Activated CD4-positive, alpha-beta memory T cell treated with anti-CD3 and anti-CD28 coated beads, Interleukin-2, amount 10 ng/mL, durations not matched to agents 7 days and 5 days (primary cell): Measurements from ENCODE around the gene CCL1. TPM values are rescaled to one million over a fixed set of nuclear protein-coding genes. Genes with fewer than 3 reads are reported as not detected.

Source experiments
- CTCF ChIA-PET: fragments of 350-600 bp; sonication (Branson Sonifier 250); formaldehyde crosslinking; loops from one replicate; lab custom pipeline; 2021; ENCODE audit warnings: antibody characterized with exemption, inconsistent platforms; lab: Charles Lee
- POLR2A ChIA-PET: fragments of 350-600 bp; sonication (Branson Sonifier 250); formaldehyde crosslinking; loops from one replicate; lab custom pipeline; 2021; ENCODE audit warnings: antibody characterized with exemption; lab: Charles Lee
- DNase-seq: peaks from one replicate; pipeline ENCODE4 v3.0.0-alpha.2; 2020
- H3K27ac Mint-ChIP-seq: one replicate; pipeline ENCODE4 v1.8.0; 2021; ENCODE audit warnings: mild to moderate bottlenecking, mixed read lengths
- H3K27me3 Mint-ChIP-seq: one replicate; pipeline ENCODE4 v1.8.0; 2021; ENCODE audit warnings: mixed read lengths
- H3K36me3 Mint-ChIP-seq: one replicate; pipeline ENCODE4 v1.8.0; 2021; ENCODE audit warnings: low read depth, mixed read lengths
- H3K4me1 Mint-ChIP-seq: one replicate; pipeline ENCODE4 v1.8.0; 2021; ENCODE audit warnings: mixed read lengths
- H3K4me3 Mint-ChIP-seq: one replicate; pipeline ENCODE4 v1.8.0; 2021; ENCODE audit warnings: mild to moderate bottlenecking, mixed read lengths
- H3K9me3 Mint-ChIP-seq: one replicate; pipeline ENCODE4 v1.8.0; 2021; ENCODE audit warnings: mixed read lengths
- total RNA-seq, 2 experiments: library from RNA; stranded (reverse); gene quantifications; one replicate each; pipeline ENCODE4 v1.2.3, GENCODE V29; 2021

Gene CCL1
- total RNA-seq, 2 experiments from 2014 or later, result 4.8 to 6.8 TPM

- Mint-ChIP-seq H3K36me3 (no peaks in the 10 kb centered on the region), H3K27ac (no peak overlapping the region), H3K9me3 (no peaks in the 10 kb centered on the region), H3K4me1 (peaks cover 7% of the 10 kb centered on the region), H3K4me3 (no peak overlapping the region), H3K27me3 (peaks cover 42% of the 10 kb centered on the region)
- ChIA-PET POLR2A (no interaction called here), CTCF (no interaction called here)
- no peak for DNase-seq
These were observed 51.7 kb downstream of the CCL1 start for GRCh38 chr17:34311291-34311690.

Other genes with a start within 250 kb of the CCL1 start
- gene CCL2, start 107.9 kb downstream of the CCL1 start, total RNA-seq, result not detected
- not detected for gene CCL7, start 93.0 kb downstream of the CCL1 start, total RNA-seq
- not detected for gene CCL11, start 77.5 kb downstream of the CCL1 start, total RNA-seq
- gene CCL8, start 43.8 kb downstream of the CCL1 start, total RNA-seq, result not detected
- gene CCL13, start 6.8 kb downstream of the CCL1 start, total RNA-seq, result not detected
- not detected for gene TMEM132E, start 216.3 kb upstream of the CCL1 start, total RNA-seq